ENCODE results near the gene SPEN. TPM values are rescaled to one million over a fixed set of nuclear protein-coding genes. Genes with fewer than 3 reads are reported as not detected.
"Not testable (repeated sequence)": the region's sequence is repeated elsewhere in the genome, so short reads cannot be mapped to it uniquely, and the experiment has no call there.

SPEN gene
- total RNA-seq, 2 experiments from 2014 or later, result 37.0 to 41.9 TPM

GRCh38 chr1:15913607-15914006 lies 66.1 kb downstream of the SPEN start:
- DNase-seq; H3K27me3 Mint-ChIP-seq; H3K27ac Mint-ChIP-seq; intact Hi-C loops (cut with micrococcal nuclease); POLR2A ChIA-PET; H3K9me3 Mint-ChIP-seq; H3K4me3 Mint-ChIP-seq: not testable (repeated sequence)
- CTCF ChIA-PET, result interaction anchor here (0.6 to 0.8 kb wide), 2 partner anchors 23 to 98 kb away, joined by 3 read pairs; no protein-coding TSS in a partner anchor
- Mint-ChIP-seq H3K4me1 (ENCODE audit: low read depth) (peaks cover 33% of the 10 kb centered on the region), H3K36me3 (peaks cover 45% of the 10 kb centered on the region)

GRCh38 chr1:15915991-15916390 lies 68.5 kb downstream of the SPEN start:
- Mint-ChIP-seq H3K36me3 (peaks cover 47% of the 10 kb centered on the region), H3K4me1 (ENCODE audit: low read depth) (peaks cover 43% of the 10 kb centered on the region), H3K4me3 (peak overlapping the region; percentile 18), H3K9me3 (no peaks in the 10 kb centered on the region), H3K27ac (no peak overlapping the region), H3K27me3 (no peaks in the 10 kb centered on the region)
- intact Hi-C loops (cut with micrococcal nuclease), result loop anchor here (5.0 kb wide), 1 partner anchor 99 kb away; no protein-coding TSS in a partner anchor
- DNase-seq, result no peak
- ChIA-PET POLR2A (interaction anchor here (0.7 kb wide), 1 partner anchor 72 kb away, joined by 3 read pairs; no protein-coding TSS in a partner anchor), CTCF (interaction anchor here (0.8 to 1.1 kb wide), 2 partner anchors 85 to 161 kb away, joined by 3 read pairs; no protein-coding TSS in a partner anchor)

- H3K4me1 Mint-ChIP-seq (ENCODE audit: low read depth), result peaks cover 43% of the 10 kb centered on the region
- POLR2A ChIA-PET, result interaction anchor here (0.7 kb wide), 1 partner anchor 73 kb away, joined by 3 read pairs; no protein-coding TSS in a partner anchor
- peak overlapping the region; percentile 59 for H3K27ac Mint-ChIP-seq
- no peak overlapping the region for H3K4me3 Mint-ChIP-seq
- intact Hi-C loops (cut with micrococcal nuclease), result loop anchor here (5.0 kb wide), 1 partner anchor 99 kb away; no protein-coding TSS in a partner anchor
- H3K36me3 Mint-ChIP-seq, result peaks cover 46% of the 10 kb centered on the region
- H3K27me3 Mint-ChIP-seq, result no peaks in the 10 kb centered on the region
- peak; percentile 37 for DNase-seq
- CTCF ChIA-PET, result interaction anchor here (0.8 to 1.2 kb wide), 3 partner anchors 79 to 161 kb away, joined by 3 to 4 read pairs (median 3); no protein-coding TSS in a partner anchor
- H3K9me3 Mint-ChIP-seq, result no peaks in the 10 kb centered on the region
Observed at GRCh38 chr1:15916417-15916816, 68.9 kb downstream of the SPEN start.

GRCh38 chr1:15916916-15917315 lies 69.4 kb downstream of the SPEN start:
- no peak overlapping the region for H3K4me3 Mint-ChIP-seq
- CTCF ChIA-PET, result interaction anchor here (1.0 to 1.2 kb wide), 3 partner anchors 68 to 160 kb away, joined by 3 to 4 read pairs (median 3); no protein-coding TSS in a partner anchor
- H3K9me3 Mint-ChIP-seq, result no peaks in the 10 kb centered on the region
- H3K27ac Mint-ChIP-seq, result no peak overlapping the region
- intact Hi-C loops (cut with micrococcal nuclease), result loop anchor here (5.0 kb wide), 1 partner anchor 100 kb away; no protein-coding TSS in a partner anchor
- POLR2A ChIA-PET, result no interaction called here
- peaks cover 48% of the 10 kb centered on the region for H3K36me3 Mint-ChIP-seq
- DNase-seq, result no peak
- peaks cover 43% of the 10 kb centered on the region for H3K4me1 Mint-ChIP-seq (ENCODE audit: low read depth)
- H3K27me3 Mint-ChIP-seq, result no peaks in the 10 kb centered on the region

GRCh38 chr1:15918962-15919715 lies 71.6 kb downstream of the SPEN start:
- H3K27me3 Mint-ChIP-seq, result no peaks in the 10 kb centered on the region
- H3K4me1 Mint-ChIP-seq (ENCODE audit: low read depth), result peaks cover 41% of the 10 kb centered on the region
- intact Hi-C loops (cut with micrococcal nuclease), result loop anchor here (1.0 to 5.0 kb wide), 4 partner anchors 30 to 102 kb away; no protein-coding TSS in a partner anchor
- peak; percentile 89 for DNase-seq
- no peaks in the 10 kb centered on the region for H3K9me3 Mint-ChIP-seq
- H3K27ac Mint-ChIP-seq, result no peak overlapping the region
- ChIA-PET POLR2A (interaction anchor here (0.6 to 1.4 kb wide), 5 partner anchors 31 to 75 kb away, joined by 3 to 4 read pairs (median 3); no protein-coding TSS in a partner anchor), CTCF (interaction anchor here (1.2 kb wide), 1 partner anchor 127 kb away, joined by 3 read pairs; no protein-coding TSS in a partner anchor)
- peaks cover 50% of the 10 kb centered on the region for H3K36me3 Mint-ChIP-seq
- H3K4me3 Mint-ChIP-seq, result no peak overlapping the region

- intact Hi-C loops (cut with micrococcal nuclease), result no loop called here
- ChIA-PET CTCF (interaction anchor here (1.1 kb wide), 1 partner anchor 41 kb away, joined by 4 read pairs; no protein-coding TSS in a partner anchor), POLR2A (interaction anchor here (1.2 kb wide), 1 partner anchor 89 kb away, joined by 3 read pairs; no protein-coding TSS in a partner anchor)
- Mint-ChIP-seq H3K4me3 (no peak overlapping the region), H3K9me3 (no peaks in the 10 kb centered on the region), H3K4me1 (ENCODE audit: low read depth) (peaks cover 13% of the 10 kb centered on the region), H3K27ac (no peak overlapping the region), H3K36me3 (peaks cover 41% of the 10 kb centered on the region), H3K27me3 (no peaks in the 10 kb centered on the region)
- no peak for DNase-seq
Observed at GRCh38 chr1:15923241-15923640, 75.7 kb downstream of the SPEN start.

- POLR2A ChIA-PET; H3K4me3 Mint-ChIP-seq; H3K27me3 Mint-ChIP-seq; H3K9me3 Mint-ChIP-seq; DNase-seq; H3K4me1 Mint-ChIP-seq (ENCODE audit: low read depth); intact Hi-C loops (cut with micrococcal nuclease); H3K27ac Mint-ChIP-seq: not testable (repeated sequence)
- CTCF ChIA-PET, result interaction anchor here (2.2 kb wide), 1 partner anchor 111 kb away, joined by 9 read pairs; no protein-coding TSS in a partner anchor
- peaks cover 53% of the 10 kb centered on the region for H3K36me3 Mint-ChIP-seq
Observed at GRCh38 chr1:15926448-15926847, 78.9 kb downstream of the SPEN start.

GRCh38 chr1:15928971-15929965 lies 81.8 kb downstream of the SPEN start:
- DNase-seq, result no peak
- no peaks in the 10 kb centered on the region for H3K4me1 Mint-ChIP-seq (ENCODE audit: low read depth)
- ChIA-PET POLR2A (no interaction called here), CTCF (interaction anchor here (0.8 kb wide), 1 partner anchor 23 kb away, joined by 3 read pairs; no protein-coding TSS in a partner anchor)
- H3K4me3 Mint-ChIP-seq, result no peak overlapping the region
- peaks cover 59% of the 10 kb centered on the region for H3K36me3 Mint-ChIP-seq
- H3K27ac Mint-ChIP-seq, result no peak overlapping the region
- H3K9me3 Mint-ChIP-seq, result no peaks in the 10 kb centered on the region
- H3K27me3 Mint-ChIP-seq, result no peaks in the 10 kb centered on the region
- intact Hi-C loops (cut with micrococcal nuclease), result no loop called here

GRCh38 chr1:15931401-15931800 lies 83.9 kb downstream of the SPEN start:
- DNase-seq, result no peak
- no peaks in the 10 kb centered on the region for H3K9me3 Mint-ChIP-seq
- H3K4me1 Mint-ChIP-seq (ENCODE audit: low read depth), result no peaks in the 10 kb centered on the region
- H3K36me3 Mint-ChIP-seq, result peaks cover 76% of the 10 kb centered on the region
- H3K27me3 Mint-ChIP-seq, result no peaks in the 10 kb centered on the region
- no peak overlapping the region for H3K4me3 Mint-ChIP-seq
- H3K27ac Mint-ChIP-seq, result no peak overlapping the region
- POLR2A ChIA-PET, result no interaction called here
- intact Hi-C loops (cut with micrococcal nuclease), result no loop called here
- CTCF ChIA-PET, result interaction anchor here (1.0 kb wide), 1 partner anchor 116 kb away, joined by 3 read pairs; no protein-coding TSS in a partner anchor

- Mint-ChIP-seq H3K4me1 (ENCODE audit: low read depth) (no peaks in the 10 kb centered on the region), H3K27me3 (no peaks in the 10 kb centered on the region), H3K36me3 (peaks cover 78% of the 10 kb centered on the region), H3K4me3 (no peak overlapping the region), H3K9me3 (no peaks in the 10 kb centered on the region), H3K27ac (no peak overlapping the region)
- POLR2A ChIA-PET, result no interaction called here
- CTCF ChIA-PET, result no interaction called here
- no peak for DNase-seq
- intact Hi-C loops (cut with micrococcal nuclease), result no loop called here
Observed at GRCh38 chr1:15931884-15932283, 84.4 kb downstream of the SPEN start.

- Mint-ChIP-seq H3K4me3 (no peak overlapping the region), H3K9me3 (no peaks in the 10 kb centered on the region), H3K4me1 (ENCODE audit: low read depth) (peaks cover 4% of the 10 kb centered on the region), H3K27ac (peak overlapping the region; percentile 18), H3K36me3 (peaks cover 82% of the 10 kb centered on the region), H3K27me3 (no peaks in the 10 kb centered on the region)
- intact Hi-C loops (cut with micrococcal nuclease), result no loop called here
- ChIA-PET CTCF (no interaction called here), POLR2A (no interaction called here)
- no peak for DNase-seq
Observed at GRCh38 chr1:15932612-15933011, 85.1 kb downstream of the SPEN start.
